Nephron (organoid): Measurements from ENCODE around the gene LRRC36.

Experiments used
- H3K27ac Mint-ChIP-seq, 3 experiments: 2 replicates each; pipeline ENCODE4 v1.8.0; 2020; ENCODE audit warnings: mixed read lengths in 3 of 3, mild to moderate bottlenecking in 2 of 3, moderate library complexity in 1 of 3
- H3K27me3 Mint-ChIP-seq: 2 replicates; pipeline ENCODE4 v1.8.0; 2021; ENCODE audit warnings: low read depth, mild to moderate bottlenecking, moderate library complexity, mixed read lengths
- H3K36me3 Mint-ChIP-seq: 2 replicates; pipeline ENCODE4 v1.8.0; 2020; ENCODE audit warnings: low read depth, mixed read lengths
- H3K4me1 Mint-ChIP-seq: 2 replicates; pipeline ENCODE4 v1.8.0; 2020; ENCODE audit warnings: mixed read lengths
- H3K4me3 Mint-ChIP-seq, 3 experiments: 2 replicates each; pipeline ENCODE4 v1.8.0; 2020; ENCODE audit warnings: mild to moderate bottlenecking in 3 of 3, mixed read lengths in 3 of 3, moderate library complexity in 2 of 3
- H3K9me3 Mint-ChIP-seq: 2 replicates; pipeline ENCODE4 v1.8.0; 2020; ENCODE audit warnings: mixed read lengths
- TF ChIP-seq, protein P1 (sequence below), 3 experiments: fragments of 200-600 bp; sonication (generic); IDR thresholded peaks; one replicate each; pipeline ENCODE4 v1.5.0; 2021; ENCODE audit warnings: antibody characterized with exemption in 3 of 3; ENCODE audit not compliant: unreplicated experiment in 3 of 3

Gene LRRC36

DNA sequence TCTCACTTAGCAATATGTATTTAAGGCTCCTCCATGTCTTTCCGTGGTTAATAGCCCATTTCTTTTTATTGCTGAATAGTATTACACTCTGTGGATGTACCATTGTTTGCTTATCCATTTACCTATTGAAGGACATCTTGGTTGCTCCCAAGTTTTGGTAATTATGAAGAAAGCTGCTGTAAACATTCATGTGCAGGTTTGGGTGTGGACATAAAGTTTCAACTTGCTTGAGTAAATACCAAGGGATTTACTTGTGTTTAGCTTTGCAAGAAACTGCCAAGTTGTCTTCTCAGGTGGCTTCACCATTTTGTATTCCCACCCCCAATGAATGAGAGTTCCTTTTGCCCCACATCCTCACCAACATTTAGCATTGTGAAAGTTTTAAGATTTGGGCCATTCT lies 9.5 kb downstream of the LRRC36 start:
- peaks cover 13% of the 10 kb centered on the region for H3K9me3 Mint-ChIP-seq
- no peaks in the 10 kb centered on the region for H3K4me1 Mint-ChIP-seq
- TF ChIP-seq, protein P1, sequence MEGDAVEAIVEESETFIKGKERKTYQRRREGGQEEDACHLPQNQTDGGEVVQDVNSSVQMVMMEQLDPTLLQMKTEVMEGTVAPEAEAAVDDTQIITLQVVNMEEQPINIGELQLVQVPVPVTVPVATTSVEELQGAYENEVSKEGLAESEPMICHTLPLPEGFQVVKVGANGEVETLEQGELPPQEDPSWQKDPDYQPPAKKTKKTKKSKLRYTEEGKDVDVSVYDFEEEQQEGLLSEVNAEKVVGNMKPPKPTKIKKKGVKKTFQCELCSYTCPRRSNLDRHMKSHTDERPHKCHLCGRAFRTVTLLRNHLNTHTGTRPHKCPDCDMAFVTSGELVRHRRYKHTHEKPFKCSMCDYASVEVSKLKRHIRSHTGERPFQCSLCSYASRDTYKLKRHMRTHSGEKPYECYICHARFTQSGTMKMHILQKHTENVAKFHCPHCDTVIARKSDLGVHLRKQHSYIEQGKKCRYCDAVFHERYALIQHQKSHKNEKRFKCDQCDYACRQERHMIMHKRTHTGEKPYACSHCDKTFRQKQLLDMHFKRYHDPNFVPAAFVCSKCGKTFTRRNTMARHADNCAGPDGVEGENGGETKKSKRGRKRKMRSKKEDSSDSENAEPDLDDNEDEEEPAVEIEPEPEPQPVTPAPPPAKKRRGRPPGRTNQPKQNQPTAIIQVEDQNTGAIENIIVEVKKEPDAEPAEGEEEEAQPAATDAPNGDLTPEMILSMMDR (IDR thresholded peaks at IDR 0.05; ENCODE audit: unreplicated experiment in 3 of 3): no peak
- no peaks in the 10 kb centered on the region for H3K27me3 Mint-ChIP-seq
- no peak overlapping the region for H3K4me3 Mint-ChIP-seq
- no peaks in the 10 kb centered on the region for H3K36me3 Mint-ChIP-seq
- no peak overlapping the region for H3K27ac Mint-ChIP-seq

DNA sequence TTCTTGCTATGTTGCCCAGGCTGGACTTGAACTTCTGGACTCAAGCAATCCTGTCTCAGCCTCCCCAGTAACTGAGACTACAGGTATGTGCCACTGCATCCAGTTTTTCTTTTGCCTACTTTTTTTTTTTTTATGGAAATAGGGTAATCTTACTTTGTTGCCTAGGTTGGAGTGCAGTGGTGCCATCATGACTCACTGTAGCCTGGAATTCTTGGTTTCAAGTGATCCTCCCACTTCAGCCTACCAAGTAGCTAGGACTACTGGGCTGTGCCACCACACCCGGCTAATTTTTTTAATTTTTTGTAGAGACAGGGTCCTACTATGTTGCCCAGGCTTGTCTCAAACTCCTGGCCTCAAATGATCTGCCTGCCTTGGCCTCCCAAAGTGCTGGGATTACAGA lies 10.0 kb downstream of the LRRC36 start:
- Mint-ChIP-seq H3K4me3 (no peak overlapping the region), H3K4me1 (no peaks in the 10 kb centered on the region), H3K27me3 (no peaks in the 10 kb centered on the region), H3K27ac (no peak overlapping the region), H3K36me3 (no peaks in the 10 kb centered on the region), H3K9me3 (peaks cover 13% of the 10 kb centered on the region)
- TF ChIP-seq, protein P1 (IDR thresholded peaks at IDR 0.05; ENCODE audit: unreplicated experiment in 3 of 3): no peak

DNA sequence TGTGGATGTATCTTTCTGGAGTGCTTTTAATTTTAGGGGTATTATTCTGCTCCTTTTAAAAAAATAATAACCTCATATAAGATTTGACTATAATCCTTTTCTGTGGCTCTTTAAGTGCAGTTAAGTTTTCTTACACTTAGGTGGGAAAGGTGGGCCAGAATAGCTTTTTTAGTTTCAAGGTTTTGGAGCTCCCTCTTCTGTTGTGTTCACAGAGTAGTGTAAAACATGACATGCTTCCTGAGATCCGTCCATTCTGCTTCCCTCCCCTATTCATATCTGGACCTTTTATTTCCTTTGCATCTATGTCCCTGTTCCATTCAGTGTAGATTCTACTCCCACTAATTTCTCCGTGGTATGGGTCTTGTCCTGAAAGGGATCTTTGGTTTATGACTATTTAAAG lies 12.8 kb downstream of the LRRC36 start:
- Mint-ChIP-seq H3K27me3 (no peaks in the 10 kb centered on the region), H3K36me3 (no peaks in the 10 kb centered on the region), H3K9me3 (peaks cover 13% of the 10 kb centered on the region), H3K27ac (no peak overlapping the region), H3K4me1 (peaks cover 6% of the 10 kb centered on the region), H3K4me3 (no peak overlapping the region)
- TF ChIP-seq, protein P1 (IDR thresholded peaks at IDR 0.05; ENCODE audit: unreplicated experiment in 3 of 3): peak in 2 of 3 experiments; percentile 12 to 17

DNA sequence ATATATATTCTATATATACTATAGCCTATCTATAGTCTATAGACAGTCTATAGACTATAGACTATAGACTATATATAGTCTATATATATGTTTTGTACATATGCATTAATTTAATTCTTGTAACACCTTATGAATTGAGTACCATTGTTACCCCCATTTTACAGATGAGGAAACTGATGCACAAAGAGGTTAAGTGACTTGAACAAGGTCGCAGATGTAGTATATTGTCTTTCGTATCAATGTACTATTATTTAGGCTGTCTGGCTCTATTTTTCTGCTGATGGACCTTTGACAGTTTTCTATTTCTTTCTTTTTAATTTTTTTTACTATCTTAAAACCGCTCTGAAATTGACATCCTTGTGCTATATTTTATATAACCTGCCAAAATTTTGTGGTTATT lies 14.6 kb downstream of the LRRC36 start:
- peaks cover 6% of the 10 kb centered on the region for H3K4me1 Mint-ChIP-seq
- TF ChIP-seq, protein P1 (IDR thresholded peaks at IDR 0.05; ENCODE audit: unreplicated experiment in 3 of 3): no peak
- H3K27me3 Mint-ChIP-seq: no peaks in the 10 kb centered on the region
- H3K4me3 Mint-ChIP-seq: no peak overlapping the region
- H3K27ac Mint-ChIP-seq: no peak overlapping the region
- no peaks in the 10 kb centered on the region for H3K36me3 Mint-ChIP-seq
- no peaks in the 10 kb centered on the region for H3K9me3 Mint-ChIP-seq

DNA sequence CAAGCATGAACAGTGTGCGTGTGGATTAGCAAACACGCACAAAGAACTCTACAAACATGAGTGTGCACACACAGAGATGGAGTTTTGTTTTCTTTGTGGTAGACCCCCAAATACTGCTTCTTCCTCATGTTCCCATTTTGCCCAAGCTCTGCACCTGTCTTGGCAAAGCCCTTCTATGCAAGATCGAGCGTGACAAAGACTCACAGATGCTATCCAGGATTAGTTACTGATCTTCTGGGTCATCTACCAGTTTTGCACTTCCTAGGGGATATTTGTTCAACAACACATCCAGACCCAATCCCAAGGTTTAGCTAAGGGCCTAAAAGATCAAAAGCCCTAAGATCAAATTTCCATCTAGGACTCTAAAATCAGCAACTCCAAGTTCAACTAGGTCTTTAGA lies 16.0 kb downstream of the LRRC36 start:
- no peaks in the 10 kb centered on the region for H3K9me3 Mint-ChIP-seq

DNA sequence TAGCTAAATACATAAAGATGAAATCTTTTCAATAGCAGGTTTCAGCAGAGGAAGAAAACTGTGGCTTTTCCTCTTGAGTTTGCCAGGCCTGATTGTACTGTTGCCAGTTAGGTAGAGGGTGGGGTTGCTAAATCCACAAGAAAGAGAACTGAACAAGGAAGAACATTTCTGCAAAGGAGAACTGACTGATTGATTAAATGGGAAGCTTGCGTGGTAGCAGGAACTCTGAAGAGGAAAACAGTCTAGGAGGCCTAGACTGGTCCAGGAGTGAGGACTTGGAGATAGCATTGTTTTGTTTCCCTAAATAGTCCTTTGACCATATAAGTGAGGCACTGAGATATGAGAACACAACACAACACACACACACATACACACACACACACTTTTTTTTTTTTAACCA lies 18.8 kb downstream of the LRRC36 start:
- H3K27me3 Mint-ChIP-seq: no peaks in the 10 kb centered on the region

More for the DNA sequence above, 16.0 kb downstream of the LRRC36 start:
- TF ChIP-seq, protein P1 (IDR thresholded peaks at IDR 0.05; ENCODE audit: unreplicated experiment in 3 of 3): no peak
- Mint-ChIP-seq H3K27ac (no peak overlapping the region), H3K27me3 (no peaks in the 10 kb centered on the region), H3K36me3 (no peaks in the 10 kb centered on the region), H3K4me3 (no peak overlapping the region), H3K4me1 (peaks cover 6% of the 10 kb centered on the region)

More for the DNA sequence above, 18.8 kb downstream of the LRRC36 start:
- TF ChIP-seq, protein P1 (IDR thresholded peaks at IDR 0.05; ENCODE audit: unreplicated experiment in 3 of 3): no peak
- Mint-ChIP-seq H3K36me3 (no peaks in the 10 kb centered on the region), H3K4me3 (no peak overlapping the region), H3K4me1 (peaks cover 6% of the 10 kb centered on the region), H3K9me3 (no peaks in the 10 kb centered on the region), H3K27ac (no peak overlapping the region)
